ENCODE results near the gene FMC1.

GRCh38 chr7:139366400-139366799 is 25.3 kb downstream of the FMC1 start:
- no peak for TF ChIP-seq EZH2 (IDR thresholded peaks at IDR 0.05; ENCODE audit: borderline replicate concordance, low read depth, low read length, severe bottlenecking)
- TF ChIP-seq, protein P1, sequence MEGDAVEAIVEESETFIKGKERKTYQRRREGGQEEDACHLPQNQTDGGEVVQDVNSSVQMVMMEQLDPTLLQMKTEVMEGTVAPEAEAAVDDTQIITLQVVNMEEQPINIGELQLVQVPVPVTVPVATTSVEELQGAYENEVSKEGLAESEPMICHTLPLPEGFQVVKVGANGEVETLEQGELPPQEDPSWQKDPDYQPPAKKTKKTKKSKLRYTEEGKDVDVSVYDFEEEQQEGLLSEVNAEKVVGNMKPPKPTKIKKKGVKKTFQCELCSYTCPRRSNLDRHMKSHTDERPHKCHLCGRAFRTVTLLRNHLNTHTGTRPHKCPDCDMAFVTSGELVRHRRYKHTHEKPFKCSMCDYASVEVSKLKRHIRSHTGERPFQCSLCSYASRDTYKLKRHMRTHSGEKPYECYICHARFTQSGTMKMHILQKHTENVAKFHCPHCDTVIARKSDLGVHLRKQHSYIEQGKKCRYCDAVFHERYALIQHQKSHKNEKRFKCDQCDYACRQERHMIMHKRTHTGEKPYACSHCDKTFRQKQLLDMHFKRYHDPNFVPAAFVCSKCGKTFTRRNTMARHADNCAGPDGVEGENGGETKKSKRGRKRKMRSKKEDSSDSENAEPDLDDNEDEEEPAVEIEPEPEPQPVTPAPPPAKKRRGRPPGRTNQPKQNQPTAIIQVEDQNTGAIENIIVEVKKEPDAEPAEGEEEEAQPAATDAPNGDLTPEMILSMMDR (IDR thresholded peaks at IDR 0.05; ENCODE audit: borderline replicate concordance, extremely low read depth, low read length, poor library complexity, severe bottlenecking), result no peak
